Astrocyte (in vitro differentiated cells and primary cell): ENCODE data around the gene DPYSL3.

ENCODE experiments used
- CTCF ChIP-seq: IDR thresholded peaks from 2 replicates; pipeline ENCODE4 v1.5.1; 2011; ENCODE audit warnings: low read depth, mild to moderate bottlenecking, inconsistent platforms, low read length, moderate library complexity; ENCODE audit not compliant: insufficient read depth
- EZH2 ChIP-seq: IDR thresholded peaks from 2 replicates; pipeline ENCODE4 v1.6.1; 2012; ENCODE audit warnings: mild to moderate bottlenecking, low read length, inconsistent platforms; ENCODE audit not compliant: insufficient read depth

GRCh38 chr5:147348451-147348850 lies 161.4 kb downstream of the DPYSL3 start:
- TF ChIP-seq CTCF, result no peak
- TF ChIP-seq EZH2, result no peak
